Inflammatory macrophage treated with lipopolysaccharide for 4 hours (primary cell): ENCODE results near the gene SCMH1.
"Not testable (repeated sequence)": the region's sequence is repeated elsewhere in the genome, so short reads cannot be mapped to it uniquely, and the experiment has no call there.

ENCODE experiments used
- DNase-seq: peaks from one replicate; pipeline ENCODE4 v3.0.0-alpha.2; 2020

The SCMH1 gene

GRCh38 chr1:41246568-41246967, 4.5 kb upstream of the SCMH1 start:
- DNase-seq, result no peak

- no peak for DNase-seq
These were observed 3.6 kb upstream of the SCMH1 start for GRCh38 chr1:41245659-41246058.

- DNase-seq, result no peak
These were observed 926 bp upstream of the SCMH1 start for GRCh38 chr1:41243079-41243385.

- no peak for DNase-seq
These were observed 404 bp upstream of the SCMH1 start for GRCh38 chr1:41242342-41243078.

- DNase-seq, result peak; percentile 22
These were observed 755 bp downstream of the SCMH1 start for GRCh38 chr1:41241354-41241748.

- peak; percentile 19 for DNase-seq
These were observed 1.2 kb downstream of the SCMH1 start for GRCh38 chr1:41240781-41241353.

- DNase-seq, result peak; percentile 9
These were observed 2.0 kb downstream of the SCMH1 start for GRCh38 chr1:41239988-41240610.

GRCh38 chr1:41238311-41238988, 3.7 kb downstream of the SCMH1 start:
- no peak for DNase-seq

- no peak for DNase-seq
These were observed 5.3 kb downstream of the SCMH1 start for GRCh38 chr1:41236781-41237180.

GRCh38 chr1:41235893-41236292, 6.2 kb downstream of the SCMH1 start:
- no peak for DNase-seq

GRCh38 chr1:41233708-41234107, 8.4 kb downstream of the SCMH1 start:
- DNase-seq, result no peak

- DNase-seq, result no peak
These were observed 9.8 kb downstream of the SCMH1 start for GRCh38 chr1:41232305-41232704.

GRCh38 chr1:41230656-41231055, 11.4 kb downstream of the SCMH1 start:
- DNase-seq, result no peak

GRCh38 chr1:41229219-41229618, 12.9 kb downstream of the SCMH1 start:
- DNase-seq, result not testable (repeated sequence)

- no peak for DNase-seq
These were observed 15.2 kb downstream of the SCMH1 start for GRCh38 chr1:41226815-41227434.

- no peak for DNase-seq
These were observed 16.6 kb downstream of the SCMH1 start for GRCh38 chr1:41225495-41225894.

- DNase-seq, result peak; percentile 38
These were observed 19.6 kb downstream of the SCMH1 start for GRCh38 chr1:41222496-41222895.

GRCh38 chr1:41221995-41222394, 20.1 kb downstream of the SCMH1 start:
- no peak for DNase-seq

GRCh38 chr1:41218152-41218551, 24.0 kb downstream of the SCMH1 start:
- no peak for DNase-seq

- DNase-seq, result no peak
These were observed 24.7 kb downstream of the SCMH1 start for GRCh38 chr1:41217441-41217840.

GRCh38 chr1:41215623-41216022, 26.5 kb downstream of the SCMH1 start:
- no peak for DNase-seq

- no peak for DNase-seq
These were observed 28.8 kb downstream of the SCMH1 start for GRCh38 chr1:41213341-41213740.

GRCh38 chr1:41211608-41212007, 30.5 kb downstream of the SCMH1 start:
- not testable (repeated sequence) for DNase-seq
